Activated CD8-positive, alpha-beta memory T cell treated with anti-CD3 and anti-CD28 coated beads, Interleukin-2, amount 10 ng/mL, durations not matched to agents 7 days and 5 days (primary cell): ENCODE data around the gene C8A. TPM values are rescaled to one million over a fixed set of nuclear protein-coding genes. Genes with fewer than 3 reads are reported as not detected.

ENCODE experiments used
- ATAC-seq: fragments of 150-1000 bp; cut with Tn5 transposase; one replicate; pipeline ENCODE4 v1.10.0; 2021; ENCODE audit warnings: moderate library complexity
- CTCF ChIA-PET: fragments of 350-600 bp; sonication (Branson Sonifier 250); formaldehyde crosslinking; loops from one replicate; lab custom pipeline; 2021; ENCODE audit warnings: antibody characterized with exemption; lab: Charles Lee
- DNase-seq: peaks from one replicate; pipeline ENCODE4 v3.0.0-alpha.2; 2020
- H3K27ac Mint-ChIP-seq: one replicate; pipeline ENCODE4 v1.8.0; 2021; ENCODE audit warnings: mild to moderate bottlenecking, mixed read lengths
- H3K27me3 Mint-ChIP-seq: one replicate; pipeline ENCODE4 v1.8.0; 2021; ENCODE audit warnings: mixed read lengths
- H3K36me3 Mint-ChIP-seq: one replicate; pipeline ENCODE4 v1.8.0; 2021; ENCODE audit warnings: mild to moderate bottlenecking, mixed read lengths
- H3K4me1 Mint-ChIP-seq: one replicate; pipeline ENCODE4 v1.8.0; 2021; ENCODE audit warnings: mixed read lengths
- H3K4me3 Mint-ChIP-seq: one replicate; pipeline ENCODE4 v1.8.0; 2021; ENCODE audit warnings: mild to moderate bottlenecking, moderate library complexity, mixed read lengths
- H3K9me3 Mint-ChIP-seq: one replicate; pipeline ENCODE4 v1.8.0; 2022; ENCODE audit warnings: low read depth, mixed read lengths
- total RNA-seq, 2 experiments: library from RNA; stranded (reverse); gene quantifications; one replicate each; pipeline ENCODE4 v1.2.3, GENCODE V29; 2021

Gene C8A
- total RNA-seq, 2 experiments from 2014 or later: not detected

- H3K27me3 Mint-ChIP-seq: no peaks in the 10 kb centered on the region
- H3K27ac Mint-ChIP-seq: no peak overlapping the region
Measured at GRCh38 chr1:56849750-56850149, 4.8 kb upstream of the C8A start.

DNA sequence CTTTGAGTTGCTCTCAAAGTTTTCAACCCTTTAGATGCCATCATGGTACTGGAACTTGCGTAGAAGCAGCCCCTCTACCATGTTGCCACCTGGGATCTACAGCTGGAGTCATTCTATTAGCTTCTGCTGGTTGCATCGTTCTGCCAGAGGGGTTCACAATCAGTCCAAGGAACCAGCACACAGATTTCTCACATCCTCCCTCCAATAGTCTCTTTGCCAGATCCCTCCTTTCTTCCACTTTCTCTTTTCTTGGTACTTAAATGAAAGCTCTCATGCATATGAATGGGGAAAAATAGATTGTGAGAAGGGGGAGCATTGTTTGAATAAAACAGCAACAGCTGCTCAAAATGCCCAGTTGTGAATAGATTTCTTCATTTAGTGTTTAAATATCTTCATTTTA lies 4.2 kb upstream of the C8A start:
- no peak for ATAC-seq
- CTCF ChIA-PET: no interaction called here
- H3K27ac Mint-ChIP-seq: no peak overlapping the region

More at GRCh38 chr1:56849750-56850149, 4.8 kb upstream of the C8A start:
- ATAC-seq: no peak
- no peaks in the 10 kb centered on the region for H3K4me1 Mint-ChIP-seq
- H3K4me3 Mint-ChIP-seq: no peak overlapping the region
- H3K36me3 Mint-ChIP-seq: no peaks in the 10 kb centered on the region
- CTCF ChIA-PET: no interaction called here
- H3K9me3 Mint-ChIP-seq: no peaks in the 10 kb centered on the region
- no peak for DNase-seq

GRCh38 chr1:56850922-56851321 lies 3.7 kb upstream of the C8A start:
- Mint-ChIP-seq H3K27ac (no peak overlapping the region), H3K4me3 (no peak overlapping the region), H3K4me1 (no peaks in the 10 kb centered on the region), H3K9me3 (no peaks in the 10 kb centered on the region), H3K36me3 (no peaks in the 10 kb centered on the region), H3K27me3 (peaks cover 3% of the 10 kb centered on the region)
- CTCF ChIA-PET: no interaction called here
- ATAC-seq (no peak), DNase-seq (no peak)

More for the DNA sequence above, 4.2 kb upstream of the C8A start:
- Mint-ChIP-seq H3K4me1 (no peaks in the 10 kb centered on the region), H3K36me3 (no peaks in the 10 kb centered on the region), H3K9me3 (no peaks in the 10 kb centered on the region), H3K27me3 (peaks cover 3% of the 10 kb centered on the region), H3K4me3 (no peak overlapping the region)
- DNase-seq: no peak

- Mint-ChIP-seq H3K4me3 (no peak overlapping the region), H3K27me3 (peaks cover 3% of the 10 kb centered on the region), H3K9me3 (no peaks in the 10 kb centered on the region), H3K36me3 (no peaks in the 10 kb centered on the region), H3K27ac (no peak overlapping the region), H3K4me1 (no peaks in the 10 kb centered on the region)
- CTCF ChIA-PET: no interaction called here
- no peak for DNase-seq
- no peak for ATAC-seq
Measured at GRCh38 chr1:56852476-56852875, 2.1 kb upstream of the C8A start.

DNA sequence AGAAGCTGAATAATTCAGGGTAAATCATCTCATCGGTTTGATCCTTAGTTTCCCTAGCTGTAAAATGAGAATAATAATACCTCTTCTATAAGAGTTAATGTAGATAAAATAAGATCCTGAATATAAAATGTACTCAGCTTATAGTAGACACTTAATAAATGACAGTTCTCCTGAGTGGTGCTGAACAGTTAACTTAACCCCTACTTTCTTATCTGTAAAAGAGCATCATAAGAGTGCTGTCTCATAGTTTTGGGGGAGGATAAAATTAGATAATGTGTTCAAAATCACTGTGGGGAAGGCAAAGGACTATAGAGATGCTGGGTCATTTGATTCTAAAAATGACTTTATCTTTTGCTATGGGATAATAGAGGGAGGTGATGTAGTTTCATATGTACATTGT lies 593 bp downstream of the C8A start:
- H3K27me3 Mint-ChIP-seq: peaks cover 3% of the 10 kb centered on the region
- DNase-seq (no peak), ATAC-seq (no peak)
- H3K4me1 Mint-ChIP-seq: no peaks in the 10 kb centered on the region
- H3K4me3 Mint-ChIP-seq: no peak overlapping the region
- H3K27ac Mint-ChIP-seq: no peak overlapping the region
- no peaks in the 10 kb centered on the region for H3K36me3 Mint-ChIP-seq
- no peaks in the 10 kb centered on the region for H3K9me3 Mint-ChIP-seq
- CTCF ChIA-PET: no interaction called here

GRCh38 chr1:56856186-56856585 lies 1.6 kb downstream of the C8A start:
- Mint-ChIP-seq H3K36me3 (no peaks in the 10 kb centered on the region), H3K27ac (no peak overlapping the region), H3K4me1 (no peaks in the 10 kb centered on the region), H3K9me3 (no peaks in the 10 kb centered on the region), H3K27me3 (peaks cover 3% of the 10 kb centered on the region), H3K4me3 (no peak overlapping the region)
- ATAC-seq (no peak), DNase-seq (no peak)
- CTCF ChIA-PET: no interaction called here

DNA sequence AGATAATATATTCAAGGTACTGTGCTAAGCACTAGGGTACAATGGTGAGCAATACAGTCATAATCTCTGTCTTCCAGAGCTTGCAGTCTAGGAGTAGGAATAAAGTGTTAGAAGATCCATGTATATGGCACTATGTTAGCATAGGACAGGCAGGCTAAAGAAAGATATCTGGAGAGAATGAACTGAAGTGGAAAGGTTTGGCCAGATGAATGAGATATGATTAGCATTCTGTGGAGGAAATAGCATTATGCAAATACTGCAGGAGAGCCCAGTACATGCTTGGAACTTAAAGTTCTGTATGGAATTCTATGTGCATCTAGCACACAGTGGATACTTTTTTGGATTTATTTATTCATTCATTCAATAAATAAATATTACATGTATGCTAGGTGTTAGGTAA lies 4.7 kb downstream of the C8A start:
- DNase-seq (no peak), ATAC-seq (no peak)
- CTCF ChIA-PET: interaction anchor here (1.1 kb wide), 1 partner anchor 38 kb away, joined by 3 read pairs; no protein-coding TSS in a partner anchor
- Mint-ChIP-seq H3K4me1 (no peaks in the 10 kb centered on the region), H3K9me3 (no peaks in the 10 kb centered on the region), H3K27ac (no peak overlapping the region), H3K27me3 (peaks cover 3% of the 10 kb centered on the region), H3K36me3 (no peaks in the 10 kb centered on the region), H3K4me3 (no peak overlapping the region)

DNA sequence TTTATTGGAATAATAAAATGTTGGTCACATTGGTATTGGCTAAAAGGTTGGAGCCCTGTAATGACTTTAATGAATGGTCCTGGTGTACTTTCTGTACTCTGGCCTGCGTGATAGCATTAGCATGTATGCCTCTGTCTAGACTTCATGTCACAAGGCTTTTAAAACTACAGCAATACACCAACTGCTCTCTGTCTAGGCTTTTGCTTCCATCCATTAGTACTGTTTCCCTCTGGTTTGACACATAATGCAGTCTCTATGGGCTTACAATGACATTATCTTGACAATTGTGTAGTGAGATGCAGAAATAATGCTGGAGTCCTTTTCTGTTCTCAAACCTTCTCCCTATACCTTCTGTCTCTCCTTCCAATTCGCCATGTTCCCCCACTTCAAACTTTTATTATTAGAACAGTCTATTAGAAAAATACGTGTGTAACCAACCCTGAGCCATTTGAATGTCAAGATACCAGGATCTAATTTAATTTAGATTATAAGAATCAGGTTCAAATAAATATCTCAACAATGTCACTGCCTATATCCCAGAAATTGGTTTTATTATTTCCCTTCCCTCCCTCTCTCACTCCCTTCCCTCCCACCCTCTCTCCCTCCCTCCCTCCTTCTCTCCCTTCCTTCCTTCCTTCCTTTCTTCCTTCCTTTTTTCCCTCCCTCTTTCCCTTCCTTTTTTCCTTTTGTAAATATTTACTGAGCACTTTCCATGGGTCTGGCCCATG lies 8.8 kb downstream of the C8A start:
- H3K4me1 Mint-ChIP-seq: no peaks in the 10 kb centered on the region
- ATAC-seq (no peak), DNase-seq (no peak)
- H3K27ac Mint-ChIP-seq: no peak overlapping the region
- H3K4me3 Mint-ChIP-seq: no peak overlapping the region
- CTCF ChIA-PET: no interaction called here
- H3K36me3 Mint-ChIP-seq: no peaks in the 10 kb centered on the region
- no peaks in the 10 kb centered on the region for H3K9me3 Mint-ChIP-seq
- H3K27me3 Mint-ChIP-seq: no peaks in the 10 kb centered on the region

- H3K27me3 Mint-ChIP-seq: no peaks in the 10 kb centered on the region
- no peak overlapping the region for H3K4me3 Mint-ChIP-seq
- CTCF ChIA-PET: no interaction called here
- ATAC-seq (no peak), DNase-seq (no peak)
- no peaks in the 10 kb centered on the region for H3K36me3 Mint-ChIP-seq
- H3K4me1 Mint-ChIP-seq: no peaks in the 10 kb centered on the region
- no peaks in the 10 kb centered on the region for H3K9me3 Mint-ChIP-seq
- no peak overlapping the region for H3K27ac Mint-ChIP-seq
Measured at GRCh38 chr1:56864430-56864829, 9.8 kb downstream of the C8A start.

- no peaks in the 10 kb centered on the region for H3K9me3 Mint-ChIP-seq
Measured at GRCh38 chr1:56866656-56867055, 12.1 kb downstream of the C8A start.

GRCh38 chr1:56867491-56867890 lies 12.9 kb downstream of the C8A start:
- H3K9me3 Mint-ChIP-seq: no peaks in the 10 kb centered on the region
- H3K27me3 Mint-ChIP-seq: no peaks in the 10 kb centered on the region
- ATAC-seq: no peak
- DNase-seq: no peak
- H3K4me3 Mint-ChIP-seq: no peak overlapping the region
- no peaks in the 10 kb centered on the region for H3K36me3 Mint-ChIP-seq
- CTCF ChIA-PET: no interaction called here
- no peak overlapping the region for H3K27ac Mint-ChIP-seq
- no peaks in the 10 kb centered on the region for H3K4me1 Mint-ChIP-seq

More at GRCh38 chr1:56866656-56867055, 12.1 kb downstream of the C8A start:
- Mint-ChIP-seq H3K4me1 (no peaks in the 10 kb centered on the region), H3K27ac (no peak overlapping the region), H3K4me3 (no peak overlapping the region), H3K27me3 (no peaks in the 10 kb centered on the region), H3K36me3 (no peaks in the 10 kb centered on the region)
- DNase-seq (no peak), ATAC-seq (no peak)
- CTCF ChIA-PET: no interaction called here

DNA sequence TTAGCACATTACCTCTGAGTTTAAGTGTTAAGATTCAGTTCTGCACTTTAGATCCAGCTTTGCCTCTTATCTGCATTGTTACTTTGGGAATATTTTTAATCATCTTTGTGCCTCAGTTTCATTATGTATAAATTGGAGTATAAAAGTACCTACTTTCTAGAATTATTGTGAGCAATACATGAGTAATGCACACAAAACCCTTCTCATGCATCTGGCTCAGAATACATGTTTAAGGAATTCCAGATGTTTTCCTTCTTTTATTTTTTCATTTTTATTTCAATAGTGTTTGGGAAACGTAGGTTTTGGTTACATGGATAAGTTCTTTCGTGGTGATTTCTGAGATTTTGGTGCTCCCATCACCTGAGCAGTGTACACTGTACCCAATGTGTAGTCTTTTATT lies 14.2 kb downstream of the C8A start:
- Mint-ChIP-seq H3K4me1 (no peaks in the 10 kb centered on the region), H3K27me3 (no peaks in the 10 kb centered on the region), H3K9me3 (no peaks in the 10 kb centered on the region), H3K36me3 (no peaks in the 10 kb centered on the region), H3K27ac (no peak overlapping the region), H3K4me3 (no peak overlapping the region)
- CTCF ChIA-PET: no interaction called here
- no peak for DNase-seq
- no peak for ATAC-seq

- no peaks in the 10 kb centered on the region for H3K36me3 Mint-ChIP-seq
- no peaks in the 10 kb centered on the region for H3K27me3 Mint-ChIP-seq
- no peaks in the 10 kb centered on the region for H3K9me3 Mint-ChIP-seq
Measured at GRCh38 chr1:56872597-56872996, 18.0 kb downstream of the C8A start.

DNA sequence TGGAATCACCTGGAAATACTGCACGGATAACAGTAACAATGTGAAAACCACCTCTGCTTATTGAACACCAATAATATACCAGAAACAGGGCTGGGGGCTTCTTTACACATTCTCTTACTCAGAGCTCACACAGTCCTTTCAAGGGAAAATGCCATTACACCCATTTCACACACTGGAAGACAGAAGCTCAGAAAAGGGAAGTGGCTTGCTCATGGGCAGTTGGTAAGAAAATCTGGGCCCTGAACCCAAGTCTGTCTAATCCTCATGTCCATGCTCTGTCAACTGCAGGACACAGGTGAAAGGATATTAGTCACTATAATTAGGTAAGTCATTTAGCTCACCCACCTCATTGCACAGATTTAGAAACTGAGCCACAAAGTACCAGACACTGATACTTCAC lies 18.6 kb downstream of the C8A start:
- Mint-ChIP-seq H3K4me1 (no peaks in the 10 kb centered on the region), H3K27ac (no peak overlapping the region), H3K27me3 (no peaks in the 10 kb centered on the region), H3K36me3 (no peaks in the 10 kb centered on the region), H3K4me3 (no peak overlapping the region), H3K9me3 (no peaks in the 10 kb centered on the region)
- ATAC-seq (no peak), DNase-seq (no peak)
- CTCF ChIA-PET: no interaction called here

More at GRCh38 chr1:56872597-56872996, 18.0 kb downstream of the C8A start:
- H3K4me1 Mint-ChIP-seq: no peaks in the 10 kb centered on the region
- DNase-seq (no peak), ATAC-seq (no peak)
- H3K4me3 Mint-ChIP-seq: no peak overlapping the region
- CTCF ChIA-PET: no interaction called here
- H3K27ac Mint-ChIP-seq: no peak overlapping the region
